Measurements from ENCODE around the gene NFIA.

- no peak for TF ChIP-seq CREB1 (IDR thresholded peaks at IDR 0.05; ENCODE audit: low read depth)
- TF ChIP-seq TAF1 (IDR thresholded peaks at IDR 0.05; ENCODE audit: borderline replicate concordance, low read depth, low read length): no peak
- no peak for TF ChIP-seq RAD21 (IDR thresholded peaks at IDR 0.05; ENCODE audit: insufficient read depth, low read depth, low read length)
Observed at GRCh38 chr1:61266738-61267137, 184.4 kb downstream of the NFIA start.

Measured in GM12878 (cell line).